ENCODE results near the gene ADCY1.
"Not testable (repeated sequence)": the region's sequence is repeated elsewhere in the genome, so short reads cannot be mapped to it uniquely, and the experiment has no call there.

DNA sequence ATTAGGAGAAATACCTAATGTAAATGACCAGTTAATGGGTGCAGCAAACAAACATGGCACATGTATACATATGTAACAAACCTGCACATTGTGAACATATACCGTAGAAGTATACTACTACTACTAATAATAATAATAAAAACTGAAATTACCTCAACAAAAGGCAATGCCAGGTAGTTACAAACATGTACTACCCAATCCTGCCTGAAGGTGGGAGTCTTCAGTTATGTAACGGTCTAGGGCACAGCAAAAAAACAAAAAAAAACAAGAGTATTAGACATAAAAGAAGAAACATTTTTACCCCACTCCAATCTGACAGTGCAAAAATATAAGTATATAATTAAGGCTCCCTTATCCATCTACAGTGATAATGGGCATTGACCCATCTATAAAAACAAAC, 182.6 kb downstream of the ADCY1 start:
- not testable (repeated sequence) for TF ChIP-seq POLR2A (IDR thresholded peaks at IDR 0.05)
- TF ChIP-seq, protein P1, sequence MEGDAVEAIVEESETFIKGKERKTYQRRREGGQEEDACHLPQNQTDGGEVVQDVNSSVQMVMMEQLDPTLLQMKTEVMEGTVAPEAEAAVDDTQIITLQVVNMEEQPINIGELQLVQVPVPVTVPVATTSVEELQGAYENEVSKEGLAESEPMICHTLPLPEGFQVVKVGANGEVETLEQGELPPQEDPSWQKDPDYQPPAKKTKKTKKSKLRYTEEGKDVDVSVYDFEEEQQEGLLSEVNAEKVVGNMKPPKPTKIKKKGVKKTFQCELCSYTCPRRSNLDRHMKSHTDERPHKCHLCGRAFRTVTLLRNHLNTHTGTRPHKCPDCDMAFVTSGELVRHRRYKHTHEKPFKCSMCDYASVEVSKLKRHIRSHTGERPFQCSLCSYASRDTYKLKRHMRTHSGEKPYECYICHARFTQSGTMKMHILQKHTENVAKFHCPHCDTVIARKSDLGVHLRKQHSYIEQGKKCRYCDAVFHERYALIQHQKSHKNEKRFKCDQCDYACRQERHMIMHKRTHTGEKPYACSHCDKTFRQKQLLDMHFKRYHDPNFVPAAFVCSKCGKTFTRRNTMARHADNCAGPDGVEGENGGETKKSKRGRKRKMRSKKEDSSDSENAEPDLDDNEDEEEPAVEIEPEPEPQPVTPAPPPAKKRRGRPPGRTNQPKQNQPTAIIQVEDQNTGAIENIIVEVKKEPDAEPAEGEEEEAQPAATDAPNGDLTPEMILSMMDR (IDR thresholded peaks at IDR 0.05): peak in 1 of 6 experiments; percentile 9

Measured in esophagus squamous epithelium (tissue), 4 donors.